ENCODE data around the gene SGCG. TPM values are rescaled to one million over a fixed set of nuclear protein-coding genes. Genes with fewer than 3 reads are reported as not detected.
A peak's percentile ranks its signal among the peaks of the same experiment; 100 is the strongest.
"Not testable (repeated sequence)": the region's sequence is repeated elsewhere in the genome, so short reads cannot be mapped to it uniquely, and the experiment has no call there.

SGCG gene
- polyA plus RNA-seq, 2 of the 4 experiments (the other 2 are of a cell fraction), result 0.09 TPM; not detected in 1

DNA sequence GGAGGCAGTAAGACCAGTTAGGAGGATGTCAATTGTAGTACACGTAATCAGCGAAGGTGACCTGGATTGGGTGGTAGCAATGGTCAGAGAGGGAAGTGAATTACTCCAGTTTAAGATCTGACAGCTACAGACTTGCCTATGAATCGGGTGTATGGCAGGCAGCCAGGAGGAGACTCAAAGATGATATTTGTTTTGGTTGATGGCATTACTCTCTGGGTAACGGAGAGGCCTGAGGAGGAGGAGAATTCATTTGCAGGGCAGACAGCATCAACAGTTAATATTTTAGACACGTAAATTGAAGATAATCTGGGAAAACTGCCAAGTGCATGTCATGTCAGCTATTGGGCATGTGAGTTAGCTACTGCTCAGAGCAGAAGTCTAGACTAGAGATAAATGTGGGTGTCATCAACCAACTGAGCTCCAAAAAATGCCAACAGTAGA, 109.2 kb downstream of the SGCG start:
- Histone ChIP-seq H3K4me2 (no peak overlapping the region), H3K9me3 (no peaks in the 10 kb centered on the region), H3K4me1 (no peaks in the 10 kb centered on the region), H3K4me3 (no peak overlapping the region), H3K27ac (no peak overlapping the region)
- POLR2A ChIA-PET, result no interaction called here
- TF ChIP-seq ZFP36 (IDR thresholded peaks at IDR 0.05; ENCODE audit: borderline replicate concordance, partially characterized antibody) (no peak), HOXB13 (CRISPR knock-in tag; IDR thresholded peaks at IDR 0.05; ENCODE audit: low read depth) (no peak), BHLHE40 (IDR thresholded peaks at IDR 0.05; ENCODE audit: low read depth, low read length) (no peak), FOSL2 (IDR thresholded peaks at IDR 0.05) (no peak), FOSL2 (CRISPR knock-in tag; IDR thresholded peaks at IDR 0.05) (no peak), ESRRA (IDR thresholded peaks at IDR 0.05; ENCODE audit: borderline replicate concordance, low read length) (no peak), RAD21 (conservative IDR thresholded peaks at IDR 0.05 in 1 of 2, IDR thresholded peaks at IDR 0.05 in 1 of 2) (no peak)
- DNase-seq (ENCODE audit: low read depth in 1 of 2, low spot score in 1 of 2) (peak in 1 of 2 experiments; percentile 37), FAIRE-seq (no peak), ATAC-seq (peak in 1 of 2 experiments; percentile 66; a peak in 2 of 6 replicates)
- CTCF ChIA-PET, result no interaction called here
- WGBS (ENCODE audit: missing lambda C conversion rate), result 27% methylated on average over 5 of the region's 5 CpGs

DNA sequence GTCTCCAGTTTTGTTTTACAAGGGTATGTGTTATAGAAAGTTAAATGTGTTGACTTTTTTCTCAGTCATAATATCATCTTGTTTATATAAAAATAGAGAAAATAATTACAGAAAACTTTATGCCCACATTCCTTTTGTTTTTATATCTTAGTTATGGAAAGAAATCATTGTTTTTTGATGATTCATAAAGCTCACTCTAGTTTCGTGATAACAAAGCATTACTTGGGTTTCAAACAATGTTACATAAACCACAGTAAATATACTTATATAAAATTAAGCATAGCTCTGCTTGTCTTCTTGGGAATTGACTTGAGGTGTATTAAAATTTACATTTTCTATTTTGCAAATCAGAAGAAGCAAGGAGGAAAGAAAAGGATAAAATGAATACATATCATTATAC, 111.8 kb downstream of the SGCG start:
- no peaks in the 10 kb centered on the region for H3K9me3 ChIP-seq
- TF ChIP-seq RCOR1 (IDR thresholded peaks at IDR 0.05; ENCODE audit: low read depth, low read length) (no peak), HOXB13 (CRISPR knock-in tag; IDR thresholded peaks at IDR 0.05; ENCODE audit: low read depth) (no peak), PHF8 (IDR thresholded peaks at IDR 0.05; ENCODE audit: borderline replicate concordance, low read depth) (no peak), CBX8 (IDR thresholded peaks at IDR 0.05) (no peak), SREBF2 (IDR thresholded peaks at IDR 0.05) (no peak), RARB (CRISPR knock-in tag; IDR thresholded peaks at IDR 0.05) (no peak), EHMT2 (IDR thresholded peaks at IDR 0.05; ENCODE audit: low read depth) (no peak), POLR2A (IDR thresholded peaks at IDR 0.05; ENCODE audit: low read length) (no peak), ESRRA (IDR thresholded peaks at IDR 0.05; ENCODE audit: borderline replicate concordance, low read length) (no peak), NR3C1 (IDR thresholded peaks at IDR 0.05) (no peak), HMGXB4 (CRISPR knock-in tag; IDR thresholded peaks at IDR 0.05; ENCODE audit: borderline replicate concordance) (no peak), USF2 (IDR thresholded peaks at IDR 0.05) (no peak), ATOH8 (CRISPR knock-in tag; IDR thresholded peaks at IDR 0.05; ENCODE audit: low read depth) (no peak), NPAS2 (CRISPR knock-in tag; IDR thresholded peaks at IDR 0.05; ENCODE audit: borderline replicate concordance) (no peak), RNF2 (IDR thresholded peaks at IDR 0.05; ENCODE audit: borderline replicate concordance, low read depth) (no peak), CHD2 (IDR thresholded peaks at IDR 0.05; ENCODE audit: low read length, partially characterized antibody) (no peak), TP53 (CRISPR knock-in tag; IDR thresholded peaks at IDR 0.05) (no peak)
- TF ChIP-seq, protein P1, sequence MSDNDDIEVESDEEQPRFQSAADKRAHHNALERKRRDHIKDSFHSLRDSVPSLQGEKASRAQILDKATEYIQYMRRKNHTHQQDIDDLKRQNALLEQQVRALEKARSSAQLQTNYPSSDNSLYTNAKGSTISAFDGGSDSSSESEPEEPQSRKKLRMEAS (IDR thresholded peaks at IDR 0.05), result no peak
- TF ChIP-seq, protein P2, sequence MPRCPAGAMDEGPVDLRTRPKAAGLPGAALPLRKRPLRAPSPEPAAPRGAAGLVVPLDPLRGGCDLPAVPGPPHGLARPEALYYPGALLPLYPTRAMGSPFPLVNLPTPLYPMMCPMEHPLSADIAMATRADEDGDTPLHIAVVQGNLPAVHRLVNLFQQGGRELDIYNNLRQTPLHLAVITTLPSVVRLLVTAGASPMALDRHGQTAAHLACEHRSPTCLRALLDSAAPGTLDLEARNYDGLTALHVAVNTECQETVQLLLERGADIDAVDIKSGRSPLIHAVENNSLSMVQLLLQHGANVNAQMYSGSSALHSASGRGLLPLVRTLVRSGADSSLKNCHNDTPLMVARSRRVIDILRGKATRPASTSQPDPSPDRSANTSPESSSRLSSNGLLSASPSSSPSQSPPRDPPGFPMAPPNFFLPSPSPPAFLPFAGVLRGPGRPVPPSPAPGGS (IDR thresholded peaks at IDR 0.05), result no peak
- H3K4me3 ChIP-seq, result no peak overlapping the region
- 53% methylated on average over 1 of the region's 1 CpG for WGBS (ENCODE audit: missing lambda C conversion rate)
- FAIRE-seq (no peak), ATAC-seq (no peak), DNase-seq (ENCODE audit: low read depth in 1 of 2, low spot score in 1 of 2) (no peak)
- ChIA-PET CTCF (no interaction called here), POLR2A (no interaction called here)
- no peak overlapping the region for H3K27ac ChIP-seq
- no peaks in the 10 kb centered on the region for H3K4me1 ChIP-seq
- no peak overlapping the region for H3K4me2 ChIP-seq

DNA sequence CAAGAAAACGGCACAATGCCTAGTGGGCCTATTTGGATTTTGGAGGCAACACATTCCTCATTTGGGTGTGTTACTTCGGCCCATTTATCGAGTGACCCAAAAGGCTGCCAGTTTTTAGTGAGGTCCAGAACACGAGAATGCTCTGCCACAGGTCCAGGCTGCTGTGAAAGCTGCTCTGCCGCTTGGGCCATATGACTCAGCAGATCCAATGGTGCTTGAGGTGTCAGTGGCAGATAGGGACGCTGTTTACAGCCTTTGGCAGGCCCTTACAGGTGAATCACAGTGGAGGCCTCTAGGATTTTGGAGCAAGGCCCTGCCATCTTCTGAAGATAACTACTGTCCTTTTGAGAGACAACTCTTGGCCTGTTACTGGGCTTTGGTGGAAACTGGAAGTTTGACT, 134.1 kb downstream of the SGCG start:
- H3K4me1 ChIP-seq; H3K4me2 ChIP-seq; ATAC-seq; POLR2A ChIA-PET; CTCF ChIA-PET; DNase-seq (ENCODE audit: low read depth in 1 of 2, low spot score in 1 of 2); H3K27ac ChIP-seq; H3K4me3 ChIP-seq; H3K9me3 ChIP-seq; FAIRE-seq: not testable (repeated sequence)
- 82% methylated on average over 2 of the region's 6 CpGs for WGBS (ENCODE audit: missing lambda C conversion rate)

Measured in A549 (cell line).